HG03066 (cell line): ENCODE measurements around the gene DYNC1LI1.

Source experiments
- ATAC-seq: cut with Tn5 transposase; IDR thresholded peaks from one replicate; pipeline ENCODE4 v1.9.1; 2021; ENCODE audit warnings: low read depth; ENCODE audit not compliant: unreplicated experiment

The DYNC1LI1 gene

DNA sequence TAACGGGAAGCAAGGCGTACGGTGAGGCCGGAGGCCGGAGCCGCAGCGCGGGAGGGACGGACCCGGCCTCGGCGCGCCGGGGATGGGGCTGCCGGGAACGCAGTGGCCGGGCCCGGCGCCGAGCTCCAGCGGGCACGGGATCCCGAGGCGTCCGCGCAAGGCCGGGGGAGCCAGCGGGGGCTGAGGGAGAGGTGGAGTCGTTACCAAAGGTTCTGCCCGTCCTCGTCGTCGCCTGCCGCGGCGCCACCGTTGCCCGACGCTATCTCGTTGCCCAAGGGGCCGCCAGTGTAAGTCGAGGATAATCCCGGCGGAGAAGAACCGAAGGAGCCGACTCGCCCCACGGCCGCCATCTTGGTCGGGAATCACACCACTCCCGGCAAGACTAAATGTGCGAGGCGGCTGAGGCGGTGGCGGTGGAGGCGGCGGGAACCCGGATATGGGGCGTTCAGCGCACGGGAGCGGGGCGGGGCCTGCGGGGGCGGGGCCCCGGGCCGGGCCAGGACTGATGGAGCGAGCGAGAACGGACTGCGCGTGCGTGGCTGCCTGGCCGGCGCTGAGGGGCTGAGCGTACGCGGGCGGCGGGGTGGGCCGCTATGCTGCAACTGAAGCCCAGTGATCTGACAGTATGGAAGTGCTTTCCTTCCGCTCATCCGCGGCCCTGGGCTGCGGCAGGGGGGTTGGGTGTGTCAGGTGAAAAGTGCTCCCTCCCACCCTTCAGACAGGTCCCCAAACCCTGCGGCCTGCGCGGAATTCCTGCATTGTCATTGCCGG is at the start of gene DYNC1LI1:
Gene DYNC1LI1 (minus strand): TSS at position 438 of the 771 bp plus-strand sequence. CDS start 88 bp downstream, at position 350.
- ATAC-seq, result peak; percentile 79

DNA sequence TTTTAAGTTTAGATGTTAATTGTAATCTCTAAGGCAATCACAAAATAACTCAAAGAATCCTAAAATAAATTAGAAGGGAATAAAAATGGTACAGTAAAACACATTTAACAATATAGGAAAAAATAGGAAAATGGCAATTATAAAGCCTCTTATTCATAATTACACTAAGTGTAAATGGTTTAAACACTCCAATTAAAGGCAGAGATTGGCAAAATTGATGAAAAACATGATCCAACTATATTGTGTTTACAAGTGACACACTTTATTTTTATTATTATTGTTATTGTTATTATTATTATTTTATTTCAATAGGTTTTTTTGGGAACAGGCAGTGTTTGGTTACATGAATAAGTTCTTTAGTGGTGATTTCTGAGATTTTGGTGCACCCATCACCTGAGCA is 48.7 kb upstream of the DYNC1LI1 start:
- ATAC-seq, result no peak

- no peak for ATAC-seq
Observed at GRCh38 chr3:32616267-32616962, 45.8 kb upstream of the DYNC1LI1 start.

- no peak for ATAC-seq
Observed at GRCh38 chr3:32614956-32615355, 44.3 kb upstream of the DYNC1LI1 start.

- ATAC-seq, result no peak
Observed at GRCh38 chr3:32613183-32613582, 42.5 kb upstream of the DYNC1LI1 start.

GRCh38 chr3:32612547-32612946 is 41.9 kb upstream of the DYNC1LI1 start:
- no peak for ATAC-seq

- ATAC-seq, result no peak
Observed at GRCh38 chr3:32607522-32607921, 36.9 kb upstream of the DYNC1LI1 start.

DNA sequence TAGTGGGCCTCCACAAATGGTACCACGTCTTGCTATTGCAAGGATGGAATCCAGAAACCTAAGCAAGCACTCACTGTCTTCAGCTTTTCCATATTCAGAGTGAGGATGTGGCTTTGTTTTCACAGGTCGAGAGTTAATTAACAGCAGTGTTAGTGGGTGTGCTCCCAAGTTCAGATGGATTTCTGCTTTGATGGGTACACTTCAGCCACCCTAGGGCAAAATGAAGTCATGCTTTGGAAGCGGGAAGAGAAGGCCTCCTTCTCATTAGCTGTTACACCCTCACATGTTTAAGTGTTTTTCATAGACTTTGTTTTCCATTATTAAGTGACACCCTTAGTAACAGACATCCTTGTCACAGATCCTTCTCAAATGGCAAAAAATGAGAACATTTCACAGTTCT is 36.3 kb upstream of the DYNC1LI1 start:
- ATAC-seq, result no peak

- no peak for ATAC-seq
Observed at GRCh38 chr3:32606277-32606676, 35.6 kb upstream of the DYNC1LI1 start.

- ATAC-seq, result no peak
Observed at GRCh38 chr3:32603064-32603463, 32.4 kb upstream of the DYNC1LI1 start.

GRCh38 chr3:32602206-32602605 is 31.5 kb upstream of the DYNC1LI1 start:
- no peak for ATAC-seq

DNA sequence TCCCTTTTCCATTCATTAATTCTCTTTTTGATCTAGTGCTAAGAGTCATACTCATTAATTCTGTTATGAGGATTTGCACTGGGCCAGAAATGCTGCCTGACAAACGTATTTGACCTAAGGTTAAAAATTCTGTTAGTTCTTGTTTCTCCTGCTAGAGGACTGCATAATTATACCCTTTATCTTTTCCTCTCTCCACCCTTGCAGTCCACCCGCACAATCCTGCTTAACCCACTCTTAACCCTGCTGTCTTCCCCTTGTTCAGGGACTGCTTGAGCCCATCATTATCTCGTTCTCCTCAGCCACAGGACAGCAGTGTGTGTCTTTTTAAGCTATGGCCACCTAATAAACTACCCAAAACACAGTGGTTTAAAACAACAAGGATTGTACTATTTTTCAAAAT is 31.1 kb upstream of the DYNC1LI1 start:
- ATAC-seq, result no peak

DNA sequence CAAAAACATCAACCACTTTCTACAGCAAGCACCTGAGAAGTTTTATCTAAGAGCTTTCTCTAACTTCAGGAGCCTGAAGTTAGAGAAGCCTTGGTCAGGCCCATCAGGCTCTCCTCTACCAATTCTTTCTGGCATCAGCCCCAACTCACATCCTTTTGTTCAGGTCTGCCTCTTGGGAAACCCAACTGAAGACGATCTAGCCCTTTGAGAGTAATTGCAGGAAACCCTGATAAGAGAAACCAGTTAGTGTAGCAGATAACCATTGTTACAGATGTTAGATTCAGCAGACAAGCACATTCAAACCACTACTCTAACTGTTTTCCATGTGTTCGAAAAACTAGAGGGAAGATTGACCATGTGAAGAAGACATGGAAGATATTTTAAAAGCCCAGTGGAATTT is 27.0 kb upstream of the DYNC1LI1 start:
- no peak for ATAC-seq

DNA sequence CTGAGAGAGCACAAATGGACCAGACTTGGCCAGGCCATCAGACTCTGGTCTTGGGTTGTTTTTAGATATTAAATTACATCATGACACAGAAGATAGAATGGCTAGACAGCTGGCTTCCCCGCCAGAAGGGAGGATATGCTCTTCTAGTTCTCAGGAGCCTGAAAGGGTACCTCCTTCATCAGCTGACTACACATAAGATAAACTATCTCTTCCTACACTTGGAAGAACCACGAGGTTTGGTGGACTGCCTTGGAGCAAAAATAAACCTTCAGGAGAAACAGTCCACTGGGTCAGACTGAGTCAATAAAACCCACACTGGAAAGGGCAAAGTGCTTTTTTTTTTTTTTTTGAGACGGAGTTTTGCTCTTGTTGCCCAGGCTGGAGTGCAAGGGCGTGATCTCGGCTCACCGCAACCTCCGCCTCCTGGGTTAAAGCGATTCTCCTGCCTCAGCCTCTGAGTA is 26.3 kb upstream of the DYNC1LI1 start:
- no peak for ATAC-seq

GRCh38 chr3:32596282-32596908 is 25.7 kb upstream of the DYNC1LI1 start:
- no peak for ATAC-seq

- ATAC-seq, result no peak
Observed at GRCh38 chr3:32595323-32595722, 24.7 kb upstream of the DYNC1LI1 start.

GRCh38 chr3:32593903-32594525 is 23.4 kb upstream of the DYNC1LI1 start:
- no peak for ATAC-seq

DNA sequence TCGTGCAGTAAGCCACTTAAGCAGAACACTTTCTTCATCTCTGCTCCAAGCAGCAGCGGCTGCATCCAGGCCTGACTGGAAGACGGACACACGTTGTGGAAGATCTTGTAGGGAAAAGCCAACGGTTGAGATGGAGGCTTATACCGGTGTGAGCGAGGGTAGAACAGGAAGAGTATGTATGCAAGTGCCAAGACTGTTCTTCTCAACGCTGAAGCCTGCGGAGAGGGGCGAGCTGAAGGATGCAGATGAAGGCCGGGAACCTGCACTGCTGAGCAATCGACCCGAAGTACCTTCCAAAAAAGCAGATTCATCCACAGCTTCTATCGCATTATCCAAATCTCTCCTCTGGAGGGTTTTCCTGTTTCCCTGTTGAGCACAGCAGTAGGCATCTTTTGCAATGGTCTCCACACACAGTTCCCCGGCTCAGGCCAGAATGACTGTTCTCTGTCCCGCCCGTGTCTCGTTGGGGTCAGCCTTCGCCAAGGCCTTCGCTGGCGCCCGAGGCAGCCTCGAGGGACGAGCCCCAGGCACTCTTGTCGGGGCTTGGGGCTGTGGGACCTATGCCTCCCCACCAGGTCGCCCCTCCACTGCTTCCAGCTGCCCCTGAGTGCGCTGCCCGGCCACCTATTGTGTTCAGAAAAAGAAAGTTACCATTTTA is 22.2 kb upstream of the DYNC1LI1 start:
- ATAC-seq, result no peak

DNA sequence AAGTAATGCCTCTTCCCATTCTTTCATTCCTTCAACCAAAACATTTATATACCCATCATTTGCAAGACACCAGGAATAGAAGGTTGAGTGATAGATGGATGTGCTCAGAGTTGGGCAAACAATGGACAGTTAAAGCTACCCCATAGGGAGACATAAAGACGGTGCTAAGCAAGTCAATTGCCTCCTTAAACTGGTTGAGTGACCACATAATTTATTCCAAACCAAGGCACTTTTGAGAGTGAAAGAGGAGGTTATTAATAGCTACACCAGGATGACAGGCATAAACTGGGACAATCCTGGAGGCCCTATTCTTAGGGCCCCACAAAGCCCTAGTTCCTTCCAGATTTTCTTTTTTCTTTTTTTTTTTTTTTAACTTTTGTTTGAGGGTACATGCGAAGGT is 21.4 kb upstream of the DYNC1LI1 start:
- ATAC-seq, result no peak

- no peak for ATAC-seq
Observed at GRCh38 chr3:32591186-32591585, 20.5 kb upstream of the DYNC1LI1 start.

DNA sequence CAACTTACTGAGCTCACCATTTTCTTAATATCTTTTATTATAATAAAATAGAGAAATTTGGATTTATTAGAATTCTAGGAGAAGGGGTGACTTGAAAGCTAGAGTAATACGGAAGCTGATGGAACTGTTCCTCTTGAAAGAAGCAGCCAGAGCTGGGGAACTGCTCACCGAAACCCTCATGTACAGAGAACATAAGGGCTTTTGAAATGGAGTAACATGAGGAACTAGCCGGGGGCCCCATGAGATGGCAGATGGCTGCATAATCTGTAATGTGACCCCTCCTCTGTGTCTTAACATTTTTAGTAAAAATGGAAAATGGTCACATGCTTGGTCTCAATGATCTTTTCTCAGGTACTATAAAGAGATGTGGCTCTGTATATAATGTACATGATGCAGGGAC is 15.7 kb upstream of the DYNC1LI1 start:
- ATAC-seq, result no peak
